MCF 10A (cell line): ENCODE measurements around the gene MUTYH. TPM values are rescaled to one million over a fixed set of nuclear protein-coding genes. Genes with fewer than 3 reads are reported as not detected.

Source experiments
- BruUV-seq: library from RNA; stranded (reverse); fragments of 400-500 nt; replicated peaks from 2 replicates; lab custom pipeline; 2021; lab: Mats Ljungman, UMichigan
- CTCF ChIA-PET: fragments of 300-600 bp; sonication (Branson Sonifier 250); formaldehyde crosslinking; extraction: SDS; loops from one replicate; lab custom pipeline; 2021; ENCODE audit warnings: antibody characterized with exemption, inconsistent platforms; lab: Yijun Ruan, JAX
- POLR2A ChIA-PET: fragments of 300-600, 350-650 bp; sonication (Branson Sonifier 250); formaldehyde crosslinking; extraction: SDS; loops from one replicate; lab custom pipeline; 2020; ENCODE audit warnings: antibody characterized with exemption, inconsistent platforms; lab: Yijun Ruan, JAX
- DNase-seq: peaks from one replicate; pipeline ENCODE4 v3.0.0-alpha.2; 2018; ENCODE audit not compliant: unreplicated experiment
- H3K27ac Mint-ChIP-seq: one replicate; pipeline ENCODE4 v1.8.0; 2022; ENCODE audit warnings: mild to moderate bottlenecking, low read depth, mixed read lengths; ENCODE audit not compliant: unreplicated experiment
- H3K27me3 Mint-ChIP-seq: one replicate; pipeline ENCODE4 v1.8.0; 2022; ENCODE audit warnings: mixed read lengths; ENCODE audit not compliant: insufficient read depth, unreplicated experiment
- H3K36me3 Mint-ChIP-seq: one replicate; pipeline ENCODE4 v1.8.0; 2022; ENCODE audit warnings: mild to moderate bottlenecking, moderate library complexity, mixed read lengths; ENCODE audit not compliant: insufficient read depth, unreplicated experiment
- H3K4me1 Mint-ChIP-seq: one replicate; pipeline ENCODE4 v1.8.0; 2022; ENCODE audit warnings: mixed read lengths; ENCODE audit not compliant: insufficient read depth, unreplicated experiment
- H3K4me3 Mint-ChIP-seq: one replicate; pipeline ENCODE4 v1.8.0; 2022; ENCODE audit warnings: mild to moderate bottlenecking, moderate library complexity, mixed read lengths; ENCODE audit not compliant: unreplicated experiment
- H3K9me3 Mint-ChIP-seq: one replicate; pipeline ENCODE4 v1.8.0; 2022; ENCODE audit warnings: mixed read lengths; ENCODE audit not compliant: unreplicated experiment
- CTCF ChIP-seq: fragments of 200-600 bp; IDR thresholded peaks from one replicate; pipeline ENCODE4 v1.8.0; 2022; ENCODE audit warnings: antibody characterized with exemption, mild to moderate bottlenecking; ENCODE audit not compliant: unreplicated experiment
- intact Hi-C: fragments of 100-400 bp; cut with micrococcal nuclease; formaldehyde crosslinking; loops from 2 replicates; pipeline ENCODE4 v1.14.1; 2022
- total RNA-seq: library from RNA; stranded (reverse); gene quantifications from 2 replicates; pipeline ENCODE4 v1.2.3, GENCODE V29; 2022

Gene MUTYH
- total RNA-seq, 1 experiment from 2014 or later = 31.3 TPM

GRCh38 chr1:45306905-45307304 is 33.3 kb downstream of the MUTYH start:
- no peak overlapping the region for H3K4me3 Mint-ChIP-seq
- ChIA-PET POLR2A (interaction anchor here (0.9 to 3.9 kb wide), 4 partner anchors 18 to 531 kb away, joined by 3 to 17 read pairs (median 8); partner anchors contain the start of genes MUTYH, RPS8, TOE1 and UROD), CTCF (interaction anchor here (0.6 to 2.0 kb wide), 3 partner anchors 292 to 889 kb away, joined by 3 to 8 read pairs (median 3); partner anchors contain the start of gene BEST4)
- H3K27me3 Mint-ChIP-seq = no peaks in the 10 kb centered on the region
- H3K4me1 Mint-ChIP-seq = peaks cover 5% of the 10 kb centered on the region
- H3K9me3 Mint-ChIP-seq = no peaks in the 10 kb centered on the region
- intact Hi-C loops = no loop called here
- TF ChIP-seq CTCF = no peak
- H3K27ac Mint-ChIP-seq = no peak overlapping the region
- H3K36me3 Mint-ChIP-seq = no peaks in the 10 kb centered on the region
- BruUV-seq = no TSS peak
- DNase-seq = no peak

- no peaks in the 10 kb centered on the region for H3K36me3 Mint-ChIP-seq
- H3K4me1 Mint-ChIP-seq = peaks cover 5% of the 10 kb centered on the region
- no peak overlapping the region for H3K27ac Mint-ChIP-seq
- H3K27me3 Mint-ChIP-seq = no peaks in the 10 kb centered on the region
- no peaks in the 10 kb centered on the region for H3K9me3 Mint-ChIP-seq
- POLR2A ChIA-PET = interaction anchor here (0.7 to 3.9 kb wide), 5 partner anchors 34 to 531 kb away, joined by 3 to 17 read pairs (median 4); partner anchors contain the start of genes MUTYH, RPS8, TESK2 and TOE1
- TF ChIP-seq CTCF = no peak
- no peak overlapping the region for H3K4me3 Mint-ChIP-seq
- intact Hi-C loops = no loop called here
- BruUV-seq = no TSS peak
- CTCF ChIA-PET = interaction anchor here (0.7 to 2.0 kb wide), 4 partner anchors 288 to 294 kb away, joined by 3 to 8 read pairs (median 5); partner anchors contain the start of gene UROD
- no peak for DNase-seq
These were observed 33.9 kb downstream of the MUTYH start for GRCh38 chr1:45306319-45306718.

- no peaks in the 10 kb centered on the region for H3K9me3 Mint-ChIP-seq
- ChIA-PET POLR2A (interaction anchor here (0.7 to 3.9 kb wide), 6 partner anchors 25 to 363 kb away, joined by 3 to 17 read pairs (median 4); partner anchors contain the start of genes MUTYH, TESK2, TOE1 and UROD), CTCF (interaction anchor here (0.6 to 1.7 kb wide), 7 partner anchors 34 to 602 kb away, joined by 3 to 6 read pairs (median 4); partner anchors contain the start of genes MUTYH, TOE1 and UROD)
- H3K4me3 Mint-ChIP-seq = peak overlapping the region; percentile 86
- BruUV-seq = no TSS peak
- no peak for DNase-seq
- no peak for TF ChIP-seq CTCF
- no peaks in the 10 kb centered on the region for H3K36me3 Mint-ChIP-seq
- intact Hi-C loops = no loop called here
- H3K27ac Mint-ChIP-seq = no peak overlapping the region
- H3K27me3 Mint-ChIP-seq = no peaks in the 10 kb centered on the region
- H3K4me1 Mint-ChIP-seq = peaks cover 5% of the 10 kb centered on the region
These were observed 35.0 kb downstream of the MUTYH start for GRCh38 chr1:45305231-45305630.

GRCh38 chr1:45304311-45305081 is 35.7 kb downstream of the MUTYH start:
- Mint-ChIP-seq H3K36me3 (no peaks in the 10 kb centered on the region), H3K27ac (peak overlapping the region; percentile 96), H3K9me3 (no peaks in the 10 kb centered on the region), H3K27me3 (no peaks in the 10 kb centered on the region), H3K4me1 (peaks cover 5% of the 10 kb centered on the region), H3K4me3 (peak overlapping the region; percentile 86)
- ChIA-PET CTCF (interaction anchor here (0.5 to 14.0 kb wide), 11 partner anchors 12 to 601 kb away, joined by 3 to 437 read pairs (median 4); partner anchors contain the start of genes HECTD3, MUTYH, TOE1 and UROD), POLR2A (interaction anchor here (0.7 to 6.8 kb wide), 11 partner anchors 25 to 574 kb away, joined by 3 to 176 read pairs (median 8); partner anchors contain the start of genes CCDC163, HECTD3, MMACHC and MUTYH)
- peak; percentile 15 for TF ChIP-seq CTCF
- no TSS peak for BruUV-seq
- DNase-seq = peak; percentile 30
- intact Hi-C loops = loop anchor here (1.0 to 5.0 kb wide), 2 partner anchors 35 to 572 kb away; partner anchors contain the start of gene RNU5D-1
